ENCODE measurements around the gene DDX54. TPM values are rescaled to one million over a fixed set of nuclear protein-coding genes. Genes with fewer than 3 reads are reported as not detected.

Gene DDX54
- total RNA-seq, 4 donors from 2014 or later, result 62.0 to 126 (median 66.5) TPM

DNA sequence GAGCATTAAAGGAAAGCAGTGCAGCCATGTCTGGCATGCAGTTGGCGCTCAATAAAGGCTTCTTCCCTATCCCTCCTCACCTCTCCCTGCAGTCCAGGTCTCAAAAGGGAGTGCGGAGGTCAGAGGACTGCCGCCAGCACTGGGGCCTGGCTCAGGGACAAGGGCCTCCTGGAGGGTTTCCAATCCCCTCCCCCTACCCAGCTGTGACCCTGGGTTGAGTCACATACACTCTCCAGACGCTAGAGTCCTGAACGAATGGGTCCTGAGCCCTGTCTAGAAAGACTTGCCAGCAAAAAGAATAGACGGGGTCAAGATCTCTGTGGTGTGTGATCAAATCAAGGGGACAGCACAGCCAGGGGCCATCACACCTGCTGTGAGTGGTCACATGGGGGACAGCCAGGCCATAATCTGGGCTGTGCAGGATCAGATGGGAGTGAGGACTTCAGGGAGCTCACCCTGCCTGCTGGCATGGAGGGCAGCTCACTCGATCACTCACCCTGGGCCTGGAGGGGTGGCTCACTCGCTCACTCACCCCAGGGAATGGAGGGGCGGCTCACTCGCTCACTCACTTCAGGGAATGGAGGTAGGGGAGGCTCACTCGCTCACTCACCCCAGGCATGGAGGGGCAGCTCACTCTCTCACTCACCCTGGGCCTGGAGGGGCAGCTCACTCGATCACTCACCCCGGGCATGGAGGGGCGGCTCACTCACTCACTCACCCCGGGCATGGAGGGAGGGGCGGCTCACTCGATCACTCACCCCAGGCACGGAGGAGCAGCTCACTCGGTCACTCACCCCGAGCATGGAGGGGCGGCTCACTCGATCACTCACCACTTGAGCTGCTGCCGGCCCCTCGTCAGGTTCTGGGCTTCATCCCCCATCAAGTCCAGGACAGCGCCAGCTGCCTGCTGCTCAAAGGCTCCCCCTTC, 22.9 kb downstream of the DDX54 start:
- H3K27ac ChIP-seq, result no peak overlapping the region
- no peaks in the 10 kb centered on the region for H3K4me1 ChIP-seq
- no peaks in the 10 kb centered on the region for H3K9me3 ChIP-seq
- peaks cover 0 to 98% (median 0%) of the 10 kb centered on the region in 3 donors for H3K36me3 ChIP-seq
- H3K27me3 ChIP-seq, result no peaks in the 10 kb centered on the region
- DNase-seq, result no peak
- H3K4me3 ChIP-seq, result no peak overlapping the region
- TF ChIP-seq, protein P1, sequence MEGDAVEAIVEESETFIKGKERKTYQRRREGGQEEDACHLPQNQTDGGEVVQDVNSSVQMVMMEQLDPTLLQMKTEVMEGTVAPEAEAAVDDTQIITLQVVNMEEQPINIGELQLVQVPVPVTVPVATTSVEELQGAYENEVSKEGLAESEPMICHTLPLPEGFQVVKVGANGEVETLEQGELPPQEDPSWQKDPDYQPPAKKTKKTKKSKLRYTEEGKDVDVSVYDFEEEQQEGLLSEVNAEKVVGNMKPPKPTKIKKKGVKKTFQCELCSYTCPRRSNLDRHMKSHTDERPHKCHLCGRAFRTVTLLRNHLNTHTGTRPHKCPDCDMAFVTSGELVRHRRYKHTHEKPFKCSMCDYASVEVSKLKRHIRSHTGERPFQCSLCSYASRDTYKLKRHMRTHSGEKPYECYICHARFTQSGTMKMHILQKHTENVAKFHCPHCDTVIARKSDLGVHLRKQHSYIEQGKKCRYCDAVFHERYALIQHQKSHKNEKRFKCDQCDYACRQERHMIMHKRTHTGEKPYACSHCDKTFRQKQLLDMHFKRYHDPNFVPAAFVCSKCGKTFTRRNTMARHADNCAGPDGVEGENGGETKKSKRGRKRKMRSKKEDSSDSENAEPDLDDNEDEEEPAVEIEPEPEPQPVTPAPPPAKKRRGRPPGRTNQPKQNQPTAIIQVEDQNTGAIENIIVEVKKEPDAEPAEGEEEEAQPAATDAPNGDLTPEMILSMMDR (IDR thresholded peaks at IDR 0.05), result no peak
- no peak for TF ChIP-seq POLR2A (IDR thresholded peaks at IDR 0.05)

DNA sequence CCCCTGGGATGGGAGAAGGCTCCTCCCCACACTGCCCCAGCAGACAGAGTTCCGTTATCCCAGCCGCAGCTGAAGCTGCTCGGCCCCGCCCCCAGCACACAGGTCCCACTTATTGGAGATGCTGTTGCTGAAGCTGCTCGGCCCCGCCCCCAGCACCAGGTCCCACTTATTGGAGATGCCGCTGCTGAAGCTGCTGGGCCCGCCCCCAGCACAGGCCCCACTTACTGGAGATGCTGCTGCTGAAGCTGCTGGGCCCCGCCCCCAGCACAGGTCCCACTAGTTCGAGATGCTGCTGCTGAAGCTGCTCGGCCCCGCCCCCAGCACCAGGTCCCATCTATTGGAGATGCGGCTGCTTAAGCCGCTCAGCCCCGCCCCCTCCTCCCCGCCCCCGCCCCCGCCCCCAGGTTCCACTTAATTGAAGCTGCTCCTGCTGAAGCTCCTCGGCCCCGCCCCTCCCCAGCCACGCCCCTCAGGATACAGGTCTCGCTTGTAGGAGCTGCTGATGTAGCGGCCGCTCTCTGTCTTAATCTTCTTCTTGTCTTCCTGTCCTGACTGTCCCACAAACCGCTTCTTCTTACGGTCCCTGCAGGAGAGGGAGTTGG, 23.8 kb downstream of the DDX54 start:
- no peak for DNase-seq
- Histone ChIP-seq H3K36me3 (peaks cover 0 to 90% (median 0%) of the 10 kb centered on the region in 3 donors), H3K4me3 (no peak overlapping the region), H3K9me3 (no peaks in the 10 kb centered on the region), H3K4me1 (no peaks in the 10 kb centered on the region), H3K27ac (no peak overlapping the region), H3K27me3 (no peaks in the 10 kb centered on the region)
- TF ChIP-seq, protein P1 (IDR thresholded peaks at IDR 0.05), result no peak
- TF ChIP-seq POLR2A (IDR thresholded peaks at IDR 0.05), result no peak

DNA sequence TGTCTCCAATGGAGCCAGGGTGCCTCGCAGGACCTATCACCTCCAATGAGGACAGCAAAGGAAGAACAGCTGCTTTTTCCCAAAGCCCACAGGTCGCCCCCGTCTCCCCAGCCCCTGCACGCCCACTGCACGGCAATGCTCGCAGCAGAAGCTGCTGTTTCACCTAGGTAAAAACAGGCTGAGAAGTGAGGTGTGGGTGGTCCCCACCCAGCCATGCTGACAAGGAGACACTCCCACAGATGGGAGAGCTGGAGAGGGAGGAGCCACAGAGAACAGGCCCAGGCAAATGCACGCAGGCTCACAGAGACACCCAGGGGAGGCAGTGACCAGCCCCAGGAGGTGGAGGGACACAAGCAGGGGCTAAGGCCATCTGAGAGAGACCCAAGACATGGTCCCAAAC, 25.3 kb downstream of the DDX54 start:
- TF ChIP-seq POLR2A (IDR thresholded peaks at IDR 0.05), result no peak
- Histone ChIP-seq H3K9me3 (no peaks in the 10 kb centered on the region), H3K4me3 (no peak overlapping the region), H3K27me3 (peaks cover 0 to 4% of the 10 kb centered on the region in 2 donors), H3K36me3 (peaks cover 0 to 74% (median 0%) of the 10 kb centered on the region in 3 donors), H3K4me1 (peaks cover 0 to under 1% (median 0%) of the 10 kb centered on the region in 4 donors), H3K27ac (no peak overlapping the region)
- no peak for DNase-seq

DNA sequence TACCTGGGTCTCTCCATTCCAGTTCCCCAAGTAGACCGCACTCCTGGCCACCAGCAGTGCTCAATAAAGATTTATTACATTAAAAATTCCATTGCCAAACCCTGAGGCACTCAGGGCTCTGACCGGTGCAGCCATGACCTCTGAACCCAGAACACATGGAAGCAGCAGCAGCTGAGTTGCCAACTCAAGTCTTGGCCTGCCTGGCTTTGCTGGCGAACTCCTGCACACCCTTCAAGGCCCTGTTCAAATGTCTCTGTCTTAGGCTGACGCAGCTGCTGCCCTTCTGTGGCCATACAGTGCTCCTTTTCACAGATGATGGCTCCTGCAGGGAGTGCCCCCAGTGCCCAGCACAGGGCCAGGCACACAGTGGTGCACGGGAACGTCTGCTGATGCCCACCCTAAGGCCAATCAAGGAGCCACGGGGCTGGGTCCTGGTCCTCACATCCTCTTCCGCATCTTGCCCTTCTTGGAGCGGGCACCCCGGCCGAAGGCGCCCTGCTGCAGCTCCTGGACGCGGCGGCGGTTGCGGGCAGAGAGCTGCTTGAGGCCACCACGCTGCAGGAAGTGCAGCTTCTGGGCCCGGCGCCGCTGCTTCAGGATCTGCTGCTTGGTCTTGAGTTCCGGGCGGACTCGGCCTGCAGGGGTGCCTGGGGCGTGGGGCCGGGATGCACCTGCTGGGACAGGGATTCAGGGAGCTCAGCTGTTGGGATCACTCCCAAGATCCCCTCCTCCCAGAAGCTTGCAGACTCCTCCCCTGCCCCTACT, 26.7 kb downstream of the DDX54 start:
- no peak for DNase-seq
- Histone ChIP-seq H3K4me1 (peaks cover 0 to 13% (median 6%) of the 10 kb centered on the region in 4 donors), H3K27ac (no peak overlapping the region), H3K27me3 (peaks cover 0 to 10% of the 10 kb centered on the region in 2 donors), H3K36me3 (peaks cover 0 to 61% (median 0%) of the 10 kb centered on the region in 3 donors), H3K4me3 (no peak overlapping the region), H3K9me3 (no peaks in the 10 kb centered on the region)
- no peak for TF ChIP-seq POLR2A (IDR thresholded peaks at IDR 0.05)
- TF ChIP-seq, protein P1 (IDR thresholded peaks at IDR 0.05), result no peak

DNA sequence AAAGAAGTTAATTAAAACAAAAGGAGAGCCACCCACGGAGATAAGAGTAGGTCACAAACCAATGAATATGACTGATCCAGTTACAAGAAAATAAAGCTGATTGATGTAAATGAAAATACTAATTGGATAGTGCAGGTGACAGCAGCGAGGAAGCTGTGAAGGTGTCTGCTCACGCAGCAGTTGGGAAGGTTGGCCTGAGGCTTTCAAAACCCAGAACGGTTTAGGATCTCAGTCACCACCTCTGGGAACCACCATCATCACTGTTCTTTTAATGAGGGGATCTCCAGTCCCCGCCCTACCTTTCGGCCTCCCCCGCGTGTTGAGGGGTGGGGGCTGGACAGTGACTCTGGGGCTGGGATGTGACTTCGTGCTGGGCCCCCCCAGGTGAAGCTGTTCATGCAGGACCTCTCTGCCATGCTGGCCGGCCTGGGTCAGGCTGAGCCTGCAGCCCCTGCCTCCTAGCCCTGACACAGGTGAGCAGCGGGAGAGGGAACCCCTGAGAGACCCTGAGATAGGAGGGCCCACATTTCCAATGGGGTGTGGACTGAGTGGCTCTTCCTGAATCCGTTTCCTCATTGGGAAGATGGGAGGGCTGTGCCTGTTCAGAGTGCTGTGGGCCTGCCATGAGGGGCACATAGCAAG, 27.9 kb downstream of the DDX54 start:
- no peak for DNase-seq
- H3K27me3 ChIP-seq, result peaks cover 0 to 10% of the 10 kb centered on the region in 2 donors
- no peak overlapping the region for H3K27ac ChIP-seq
- H3K9me3 ChIP-seq, result no peaks in the 10 kb centered on the region
- TF ChIP-seq POLR2A (IDR thresholded peaks at IDR 0.05), result no peak
- TF ChIP-seq, protein P1 (IDR thresholded peaks at IDR 0.05), result no peak
- H3K4me1 ChIP-seq, result peaks cover 0 to 25% (median 10%) of the 10 kb centered on the region in 4 donors
- H3K36me3 ChIP-seq, result peaks cover 0 to 48% (median 0%) of the 10 kb centered on the region in 3 donors
- H3K4me3 ChIP-seq, result no peak overlapping the region
